Activated CD4-positive, alpha-beta memory T cell treated with anti-CD3 and anti-CD28 coated beads for 36 hours (primary cell): Measurements from ENCODE around the gene PKM. TPM values are rescaled to one million over a fixed set of nuclear protein-coding genes. Genes with fewer than 3 reads are reported as not detected.

Source experiments
- total RNA-seq, 2 experiments: library from RNA; stranded (reverse); gene quantifications; one replicate each; pipeline ENCODE4 v1.2.3, GENCODE V29; 2021

PKM gene
- total RNA-seq, 2 experiments from 2014 or later = 2,032 to 2,053 TPM

Other genes starting within 250 kb of the PKM start
- gene MYO9A, start 113.0 kb downstream of the PKM start, total RNA-seq = 10 to 100 TPM; 18.3 to 20.2 TPM
- gene SENP8, start 112.8 kb downstream of the PKM start, total RNA-seq = 1 to 10 TPM; 2.5 TPM
- not detected for gene GRAMD2A, start 33.4 kb downstream of the PKM start, total RNA-seq
- gene PARP6, start 41.4 kb upstream of the PKM start, total RNA-seq = 10 to 100 TPM; 42.8 to 44.5 TPM
- gene CELF6, start 89.0 kb upstream of the PKM start, total RNA-seq = under 1 TPM; 0.19 TPM
- 10 to 100 TPM; 57.5 to 59.8 TPM for gene HEXA, start 144.8 kb upstream of the PKM start, total RNA-seq
- gene TMEM202, start 167.1 kb upstream of the PKM start, total RNA-seq = not detected
- gene ARIH1, start 243.1 kb upstream of the PKM start, total RNA-seq = 100 to 1,000 TPM; 169 to 187 TPM